KMS-11 (cell line): Measurements from ENCODE around the gene KRTAP19-7.

ENCODE experiments used
- H2AFZ ChIP-seq: fragments of 200-600 bp; sonication (generic); 2 replicates; pipeline ENCODE4 v1.6.1; 2016; ENCODE audit warnings: antibody characterized with exemption, mixed run types, low read depth
- H3K27ac ChIP-seq: fragments of 200-600 bp; sonication (generic); 2 replicates; pipeline ENCODE4 v1.6.1; 2016; ENCODE audit warnings: mild to moderate bottlenecking, mixed run types
- H3K27me3 ChIP-seq: fragments of 200-600 bp; sonication (generic); 2 replicates; pipeline ENCODE4 v1.6.1; 2017; ENCODE audit warnings: mild to moderate bottlenecking, low read depth, mixed run types, moderate library complexity; ENCODE audit not compliant: insufficient read depth
- H3K36me3 ChIP-seq: fragments of 200-600 bp; sonication (generic); 2 replicates; pipeline ENCODE4 v1.6.1; 2017; ENCODE audit warnings: mild to moderate bottlenecking, mixed run types; ENCODE audit not compliant: insufficient read depth
- H3K4me1 ChIP-seq: fragments of 200-600 bp; sonication (generic); 2 replicates; pipeline ENCODE4 v1.6.1; 2016; ENCODE audit warnings: mild to moderate bottlenecking, low read depth, mixed run types; ENCODE audit not compliant: poor library complexity, severe bottlenecking
- H3K4me2 ChIP-seq: fragments of 200-600 bp; sonication (generic); 2 replicates; pipeline ENCODE4 v1.7.0; 2016; ENCODE audit warnings: mild to moderate bottlenecking, mixed run types
- H3K4me3 ChIP-seq: fragments of 200-600 bp; sonication (generic); IDR thresholded peaks from 2 replicates; pipeline ENCODE4 v1.6.1; 2017; ENCODE audit warnings: low read depth, low read length, mixed read lengths; ENCODE audit not compliant: insufficient read depth
- H3K79me2 ChIP-seq: fragments of 200-600 bp; sonication (generic); 2 replicates; pipeline ENCODE4 v1.6.1; 2016; ENCODE audit warnings: low read depth, mixed run types; ENCODE audit not compliant: insufficient read depth
- H3K9ac ChIP-seq: fragments of 200-600 bp; sonication (generic); 2 replicates; pipeline ENCODE4 v1.6.1; 2016; ENCODE audit warnings: mild to moderate bottlenecking, mixed run types
- H4K20me1 ChIP-seq: fragments of 200-600 bp; sonication (generic); 2 replicates; pipeline ENCODE4 v1.6.1; 2016; ENCODE audit warnings: mild to moderate bottlenecking, mixed run types; ENCODE audit not compliant: insufficient read depth
- CTCF ChIP-seq: fragments of 200-600 bp; sonication (generic); conservative IDR thresholded peaks from 2 replicates; pipeline ENCODE4 v1.6.1; 2017; ENCODE audit warnings: low read depth, mild to moderate bottlenecking, antibody characterized with exemption, low read length, moderate library complexity, mixed read lengths

KRTAP19-7 gene

DNA sequence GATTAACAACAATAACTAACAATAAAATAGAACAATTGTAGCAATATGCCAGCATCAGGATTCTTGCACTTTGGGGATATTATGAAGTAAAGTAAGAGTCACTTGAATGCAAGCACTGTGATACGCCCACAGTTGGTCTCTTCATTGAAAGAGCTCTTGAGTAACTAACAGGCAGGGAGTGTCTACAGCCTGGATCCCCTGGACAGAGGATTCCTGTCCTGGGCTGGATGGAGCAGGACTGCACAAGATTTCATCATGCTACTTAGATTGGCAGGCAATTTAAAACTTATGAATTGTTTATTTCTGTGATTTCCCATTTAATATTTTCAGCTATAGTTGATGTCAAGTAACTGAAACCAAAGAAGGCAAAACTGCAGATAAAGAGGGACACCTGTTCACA is 45.4 kb downstream of the KRTAP19-7 start:
- no peaks in the 10 kb centered on the region for H3K4me1 ChIP-seq
- H3K4me2 ChIP-seq = no peak overlapping the region
- no peaks in the 10 kb centered on the region for H3K36me3 ChIP-seq
- H4K20me1 ChIP-seq = no peaks in the 10 kb centered on the region
- no peak for TF ChIP-seq CTCF
- H3K9ac ChIP-seq = no peak overlapping the region
- no peaks in the 10 kb centered on the region for H3K79me2 ChIP-seq
- H2AFZ ChIP-seq = no peak overlapping the region
- H3K27ac ChIP-seq = no peak overlapping the region
- no peak overlapping the region for H3K4me3 ChIP-seq
- no peaks in the 10 kb centered on the region for H3K27me3 ChIP-seq
